Activated T-cell treated with anti-CD3 and anti-CD28 coated beads, Interleukin-2, amount 50 U/mL, for 72 hours (primary cell): ENCODE data around the gene DMXL2. TPM values are rescaled to one million over a fixed set of nuclear protein-coding genes. Genes with fewer than 3 reads are reported as not detected.
A peak's percentile ranks its signal among the peaks of the same experiment; 100 is the strongest.
"Not testable (repeated sequence)": the region's sequence is repeated elsewhere in the genome, so short reads cannot be mapped to it uniquely, and the experiment has no call there.

Source experiments
- ATAC-seq, 2 donors: fragments of 150-1000 bp; cut with Tn5 transposase; replicated peaks in 1 of 2; 2 replicates each; pipeline ENCODE4 v1.10.0; 2021; ENCODE audit warnings: moderate library complexity in 2 of 2, mild to moderate bottlenecking in 1 of 2
- DNase-seq, 2 donors: peaks; one replicate each; pipeline ENCODE4 v3.0.0; 2021 to 2022; ENCODE audit warnings: mixed read lengths in 1 of 2
- H3K27ac Mint-ChIP-seq: one replicate; pipeline ENCODE4 v1.8.0; 2022; ENCODE audit warnings: mild to moderate bottlenecking, moderate library complexity, mixed read lengths
- H3K27me3 Mint-ChIP-seq: one replicate; pipeline ENCODE4 v1.8.0; 2022; ENCODE audit warnings: low read depth, mixed read lengths
- H3K36me3 Mint-ChIP-seq, 2 donors: one replicate each; pipeline ENCODE4 v1.8.0; 2022; ENCODE audit warnings: mixed read lengths in 2 of 2, mild to moderate bottlenecking in 1 of 2; ENCODE audit not compliant: insufficient read depth in 2 of 2
- H3K4me1 Mint-ChIP-seq: one replicate; pipeline ENCODE4 v1.8.0; 2022; ENCODE audit warnings: low read depth, mixed read lengths
- H3K4me3 Mint-ChIP-seq, 2 donors: one replicate each; pipeline ENCODE4 v1.8.0; 2022; ENCODE audit warnings: mild to moderate bottlenecking in 2 of 2, mixed read lengths in 2 of 2, moderate library complexity in 2 of 2
- H3K9me3 Mint-ChIP-seq, 2 donors: one replicate each; pipeline ENCODE4 v1.8.0; 2022; ENCODE audit warnings: mixed read lengths in 2 of 2
- total RNA-seq, 2 donors: library from RNA; stranded (reverse); gene quantifications; one replicate each; pipeline ENCODE4 v1.2.3, GENCODE V29; 2022

DMXL2 gene, protein sequence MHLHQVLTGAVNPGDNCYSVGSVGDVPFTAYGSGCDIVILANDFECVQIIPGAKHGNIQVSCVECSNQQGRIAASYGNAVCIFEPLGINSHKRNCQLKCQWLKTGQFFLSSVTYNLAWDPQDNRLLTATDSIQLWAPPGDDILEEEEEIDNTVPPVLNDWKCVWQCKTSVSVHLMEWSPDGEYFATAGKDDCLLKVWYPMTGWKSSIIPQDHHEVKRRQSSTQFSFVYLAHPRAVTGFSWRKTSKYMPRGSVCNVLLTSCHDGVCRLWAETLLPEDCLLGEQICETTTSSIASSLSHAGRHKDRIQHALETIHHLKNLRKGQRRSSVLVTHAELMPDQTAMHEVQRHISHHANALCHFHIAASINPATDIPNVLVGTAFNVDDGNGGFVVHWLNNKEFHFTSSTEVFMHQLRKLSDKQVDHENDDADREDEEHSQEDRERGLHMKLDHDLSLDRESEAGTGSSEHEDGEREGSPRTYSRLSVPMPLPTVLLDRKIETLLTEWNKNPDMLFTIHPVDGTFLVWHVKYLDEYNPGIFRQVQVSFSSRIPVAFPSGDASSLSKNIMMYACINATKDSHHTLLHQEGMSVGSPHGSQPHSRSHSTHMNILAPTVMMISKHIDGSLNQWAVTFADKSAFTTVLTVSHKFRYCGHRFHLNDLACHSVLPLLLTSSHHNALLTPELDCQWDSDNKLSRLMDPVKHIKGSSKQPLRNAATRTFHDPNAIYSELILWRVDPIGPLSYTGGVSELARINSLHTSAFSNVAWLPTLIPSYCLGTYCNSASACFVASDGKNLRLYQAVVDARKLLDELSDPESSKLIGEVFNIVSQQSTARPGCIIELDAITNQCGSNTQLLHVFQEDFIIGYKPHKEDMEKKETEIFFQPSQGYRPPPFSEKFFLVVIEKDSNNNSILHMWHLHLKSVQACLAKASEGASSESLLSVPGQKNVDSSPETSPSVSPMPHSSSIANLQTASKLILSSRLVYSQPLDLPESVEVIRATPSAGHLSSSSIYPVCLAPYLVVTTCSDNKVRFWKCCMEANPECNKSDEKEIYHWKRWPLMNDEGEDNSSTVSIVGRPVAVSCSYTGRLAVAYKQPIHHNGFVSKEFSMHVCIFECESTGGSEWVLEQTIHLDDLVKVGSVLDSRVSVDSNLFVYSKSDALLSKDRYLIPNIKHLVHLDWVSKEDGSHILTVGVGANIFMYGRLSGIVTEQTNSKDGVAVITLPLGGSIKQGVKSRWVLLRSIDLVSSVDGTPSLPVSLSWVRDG (N-terminal part only)
- total RNA-seq, result 10 to 100 TPM in 1 of 2 donors, 1 to 10 TPM in 1; 8.8 to 10.8 TPM

DNA sequence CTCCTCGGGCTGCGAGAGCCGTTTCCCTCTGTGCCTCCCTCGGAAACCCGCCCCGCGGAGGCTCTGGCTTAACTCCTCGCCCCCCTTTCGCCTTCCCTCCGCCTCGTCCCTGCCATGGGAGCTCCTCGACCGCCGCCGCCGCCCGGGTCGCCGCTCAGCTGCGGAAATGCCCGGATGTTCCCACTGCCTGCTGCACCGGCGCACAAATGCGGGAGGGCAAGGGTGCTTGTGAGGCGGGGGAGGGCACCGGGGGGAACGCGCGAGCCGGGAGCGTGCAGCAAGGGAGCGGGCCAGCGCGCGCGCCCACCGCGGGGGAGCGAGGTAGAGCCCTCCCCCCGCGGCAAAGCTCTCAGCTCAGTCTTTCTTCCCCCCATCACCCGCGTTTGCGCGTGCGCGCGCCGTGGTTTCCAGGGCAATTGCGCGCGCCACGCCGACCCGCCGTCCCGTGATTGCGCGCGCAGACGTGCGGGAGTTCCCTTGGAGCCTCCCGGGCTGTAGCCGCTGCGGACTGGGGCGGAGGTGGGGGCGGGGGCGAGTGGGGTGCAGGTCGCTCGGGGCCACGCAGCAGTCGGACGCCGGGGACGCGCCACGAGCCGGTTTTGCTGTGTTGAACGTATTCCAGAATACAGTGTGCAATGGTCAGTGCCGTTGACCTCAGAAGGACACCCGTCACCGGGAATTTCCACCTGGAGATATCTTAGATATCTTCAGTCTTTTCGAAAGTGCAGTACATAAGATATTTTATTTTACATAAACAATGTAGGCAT, at the start of gene DMXL2:
DMXL2 (minus strand) TSS at position 168 of the 767 bp plus-strand sequence. CDS start 226 bp downstream, outside the sequence.
- Mint-ChIP-seq H3K36me3 (no peaks in the 10 kb centered on the region), H3K9me3 (no peaks in the 10 kb centered on the region), H3K27ac (peak within 1 kb of the TSS; percentile 63), H3K27me3 (peaks cover 29% of the 10 kb centered on the region), H3K4me1 (peaks cover 9% of the 10 kb centered on the region), H3K4me3 (peak within 1 kb of the TSS; percentile 87 to 88)
- DNase-seq (peak; percentile 77 to 82), ATAC-seq (peak; percentile 71 to 74)

- Mint-ChIP-seq H3K27me3 (peaks cover 17% of the 10 kb centered on the region), H3K27ac (no peak overlapping the region)
These were observed 49.6 kb upstream of the DMXL2 start for GRCh38 chr15:51672155-51672687.

DNA sequence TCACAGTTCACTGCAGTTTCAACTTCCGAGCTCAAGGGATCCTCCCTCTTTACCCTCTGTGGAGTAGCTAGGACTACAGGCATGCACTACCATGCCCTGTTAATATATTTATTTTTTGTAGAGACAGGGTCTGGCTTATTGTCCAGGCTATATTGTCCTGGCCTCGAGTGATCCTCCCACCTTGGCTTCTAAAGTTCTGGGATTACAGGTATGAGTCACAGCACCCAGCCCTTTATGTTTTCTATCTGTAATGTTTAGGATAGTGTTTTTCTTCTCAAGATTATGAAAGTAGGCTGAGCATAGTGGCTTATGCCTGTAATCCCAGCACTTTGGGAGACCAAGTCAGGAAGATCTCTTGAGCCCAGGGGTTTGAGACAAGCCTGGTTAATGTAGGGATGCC, 46.8 kb upstream of the DMXL2 start:
- no peak overlapping the region for H3K27ac Mint-ChIP-seq
- no peaks in the 10 kb centered on the region for H3K36me3 Mint-ChIP-seq
- no peaks in the 10 kb centered on the region for H3K4me1 Mint-ChIP-seq
- no peak for DNase-seq
- peaks cover 8% of the 10 kb centered on the region for H3K27me3 Mint-ChIP-seq
- no peak for ATAC-seq
- no peaks in the 10 kb centered on the region for H3K9me3 Mint-ChIP-seq
- H3K4me3 Mint-ChIP-seq, result no peak overlapping the region

More at GRCh38 chr15:51672155-51672687, 49.6 kb upstream of the DMXL2 start:
- DNase-seq (no peak), ATAC-seq (no peak)
- no peaks in the 10 kb centered on the region for H3K9me3 Mint-ChIP-seq
- H3K4me1 Mint-ChIP-seq, result no peaks in the 10 kb centered on the region
- H3K36me3 Mint-ChIP-seq, result no peaks in the 10 kb centered on the region
- no peak overlapping the region for H3K4me3 Mint-ChIP-seq

- no peak overlapping the region for H3K27ac Mint-ChIP-seq
- ATAC-seq (no peak), DNase-seq (no peak)
- H3K4me3 Mint-ChIP-seq, result no peak overlapping the region
- no peaks in the 10 kb centered on the region for H3K9me3 Mint-ChIP-seq
- H3K4me1 Mint-ChIP-seq, result no peaks in the 10 kb centered on the region
- H3K27me3 Mint-ChIP-seq, result peaks cover 8% of the 10 kb centered on the region
- H3K36me3 Mint-ChIP-seq, result no peaks in the 10 kb centered on the region
These were observed 45.9 kb upstream of the DMXL2 start for GRCh38 chr15:51668446-51668845.

DNA sequence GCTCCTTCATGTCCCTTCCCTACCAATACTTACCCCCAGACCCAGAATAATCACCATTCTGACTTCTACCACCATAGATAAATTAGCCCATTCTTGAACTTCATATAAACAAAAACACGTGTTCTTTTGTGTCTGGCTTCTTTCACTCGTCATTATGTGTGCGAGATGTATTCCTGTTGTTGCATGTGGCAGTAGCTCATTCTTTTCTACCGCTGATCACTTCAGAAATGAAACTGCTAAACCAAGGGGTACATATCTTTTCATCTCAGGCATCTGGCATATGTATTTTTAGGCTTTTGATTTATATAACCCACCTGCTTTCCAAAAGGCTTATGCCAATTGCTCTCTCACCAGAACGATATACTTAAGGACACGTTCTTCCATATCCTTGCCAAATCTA, 44.9 kb upstream of the DMXL2 start:
- no peaks in the 10 kb centered on the region for H3K4me1 Mint-ChIP-seq
- H3K4me3 Mint-ChIP-seq, result no peak overlapping the region
- ATAC-seq (no peak), DNase-seq (no peak)
- H3K9me3 Mint-ChIP-seq, result no peaks in the 10 kb centered on the region
- no peak overlapping the region for H3K27ac Mint-ChIP-seq
- no peaks in the 10 kb centered on the region for H3K36me3 Mint-ChIP-seq
- H3K27me3 Mint-ChIP-seq, result peaks cover under 1% of the 10 kb centered on the region

DNA sequence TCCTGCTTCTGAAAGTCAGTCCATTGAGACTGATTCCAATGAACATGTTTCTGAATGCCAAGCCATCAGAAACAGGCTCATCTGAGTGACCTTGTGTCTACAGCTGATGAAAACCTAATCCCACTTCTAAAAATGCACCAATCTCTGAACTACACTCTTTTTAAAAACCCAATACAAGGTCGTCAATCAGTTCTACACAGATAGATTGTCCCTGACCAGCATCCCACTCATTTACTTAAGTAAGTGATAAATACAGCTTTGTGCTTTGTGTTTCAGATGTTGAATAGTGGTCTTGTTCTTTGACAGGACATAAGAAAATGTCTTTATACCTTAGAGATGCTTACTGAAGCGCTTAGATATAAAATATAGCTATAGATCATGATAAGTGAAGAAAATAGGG, 38.5 kb upstream of the DMXL2 start:
- Mint-ChIP-seq H3K27me3 (no peaks in the 10 kb centered on the region), H3K4me1 (no peaks in the 10 kb centered on the region), H3K4me3 (no peak overlapping the region), H3K36me3 (no peaks in the 10 kb centered on the region), H3K9me3 (no peaks in the 10 kb centered on the region), H3K27ac (no peak overlapping the region)
- DNase-seq (no peak), ATAC-seq (no peak)

GRCh38 chr15:51658664-51659063, 36.1 kb upstream of the DMXL2 start:
- Mint-ChIP-seq H3K27me3 (no peaks in the 10 kb centered on the region), H3K27ac (no peak overlapping the region)

DNA sequence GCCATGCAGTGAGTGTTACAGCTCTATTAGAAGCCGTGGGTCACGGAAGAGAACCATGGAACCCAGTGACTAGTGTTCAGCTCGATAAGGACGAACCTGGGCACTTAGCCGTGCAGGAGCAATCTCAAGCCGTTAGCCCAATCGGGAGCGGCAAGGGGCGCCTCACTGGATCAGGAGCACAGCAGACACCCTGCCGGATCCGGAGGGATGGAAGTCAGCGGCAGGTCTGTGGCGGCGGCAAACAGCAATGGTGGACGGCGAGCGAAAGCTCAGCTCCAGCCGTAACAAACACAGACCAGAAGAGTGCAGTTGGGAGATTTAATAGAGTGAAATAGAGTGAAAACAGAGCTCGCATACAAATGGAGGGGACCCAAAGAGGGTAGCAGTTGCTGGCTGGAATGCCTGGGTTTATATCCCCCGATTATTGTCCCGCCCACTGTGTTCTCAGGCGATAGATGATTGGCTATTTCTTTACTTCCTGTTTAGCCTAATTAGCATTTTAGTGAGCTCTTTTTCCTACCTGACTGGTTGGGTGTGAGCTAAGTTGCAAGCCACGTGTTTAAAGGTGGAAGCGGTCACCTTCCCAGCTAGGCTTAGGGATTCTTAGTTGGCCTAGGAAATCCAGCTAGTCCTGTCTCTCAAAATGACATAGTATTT, 33.0 kb upstream of the DMXL2 start:
- H3K27ac Mint-ChIP-seq, DNase-seq, H3K4me1 Mint-ChIP-seq, H3K9me3 Mint-ChIP-seq, H3K4me3 Mint-ChIP-seq, ATAC-seq, H3K27me3 Mint-ChIP-seq, H3K36me3 Mint-ChIP-seq: not testable (repeated sequence)

More at GRCh38 chr15:51658664-51659063, 36.1 kb upstream of the DMXL2 start:
- Mint-ChIP-seq H3K4me3 (no peak overlapping the region), H3K36me3 (no peaks in the 10 kb centered on the region), H3K9me3 (no peaks in the 10 kb centered on the region), H3K4me1 (no peaks in the 10 kb centered on the region)
- ATAC-seq, result no peak
- no peak for DNase-seq

- H3K36me3 Mint-ChIP-seq, result no peaks in the 10 kb centered on the region
- no peaks in the 10 kb centered on the region for H3K27me3 Mint-ChIP-seq
- no peak overlapping the region for H3K27ac Mint-ChIP-seq
- H3K9me3 Mint-ChIP-seq, result no peaks in the 10 kb centered on the region
- no peaks in the 10 kb centered on the region for H3K4me1 Mint-ChIP-seq
- DNase-seq (no peak), ATAC-seq (no peak)
- H3K4me3 Mint-ChIP-seq, result no peak overlapping the region
These were observed 29.6 kb upstream of the DMXL2 start for GRCh38 chr15:51652084-51652668.

DNA sequence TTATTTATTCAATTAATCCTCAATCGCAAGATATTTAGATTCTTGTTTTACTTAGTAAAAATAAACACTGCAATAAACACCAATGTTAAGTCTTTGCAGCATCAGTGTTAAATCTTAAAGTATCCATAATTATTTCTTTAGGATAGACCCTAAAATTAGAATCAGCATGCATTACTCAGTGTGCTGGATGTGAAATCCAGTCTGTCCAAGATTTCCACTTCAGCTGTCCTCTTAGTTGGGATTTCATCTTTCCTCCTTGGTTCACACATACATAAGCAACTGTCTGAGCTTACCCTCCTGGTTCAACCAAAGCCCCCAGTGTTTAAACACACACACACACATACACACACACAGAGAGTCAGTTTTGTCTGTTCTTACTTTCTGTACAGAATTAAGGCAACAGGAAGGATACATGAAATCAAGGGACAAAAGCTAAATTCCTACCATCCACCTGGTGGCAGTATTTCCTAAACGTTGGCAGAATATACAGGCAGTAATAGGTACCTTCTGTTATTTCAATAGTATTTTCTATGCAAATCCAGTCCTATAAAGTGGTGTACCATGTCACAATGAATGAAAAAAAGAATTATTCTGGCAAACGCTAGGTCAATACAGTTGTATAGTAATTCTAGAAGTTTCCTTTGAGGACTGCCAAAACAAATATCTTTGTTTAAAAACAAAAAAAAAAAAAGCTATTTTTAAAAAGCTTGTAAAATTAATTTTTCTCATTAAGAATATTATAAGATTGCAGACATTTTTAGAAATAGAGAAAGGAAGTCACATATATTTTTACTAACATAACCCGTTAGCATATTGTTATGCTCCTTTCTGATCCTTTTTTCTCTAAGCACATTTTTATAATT, 27.3 kb upstream of the DMXL2 start:
- H3K4me1 Mint-ChIP-seq, result no peaks in the 10 kb centered on the region
- H3K27me3 Mint-ChIP-seq, result no peaks in the 10 kb centered on the region
- no peaks in the 10 kb centered on the region for H3K9me3 Mint-ChIP-seq
- no peak overlapping the region for H3K27ac Mint-ChIP-seq
- no peaks in the 10 kb centered on the region for H3K36me3 Mint-ChIP-seq
- peak; percentile 67 to 74 for ATAC-seq
- DNase-seq, result peak; percentile 32 to 57
- H3K4me3 Mint-ChIP-seq, result no peak overlapping the region

GRCh38 chr15:51648643-51649042, 26.1 kb upstream of the DMXL2 start:
- not testable (repeated sequence) for DNase-seq, H3K4me3 Mint-ChIP-seq, H3K4me1 Mint-ChIP-seq, ATAC-seq, H3K9me3 Mint-ChIP-seq, H3K36me3 Mint-ChIP-seq, H3K27ac Mint-ChIP-seq, H3K27me3 Mint-ChIP-seq
